ENCODE measurements around the gene LY86.

The LY86 gene

DNA sequence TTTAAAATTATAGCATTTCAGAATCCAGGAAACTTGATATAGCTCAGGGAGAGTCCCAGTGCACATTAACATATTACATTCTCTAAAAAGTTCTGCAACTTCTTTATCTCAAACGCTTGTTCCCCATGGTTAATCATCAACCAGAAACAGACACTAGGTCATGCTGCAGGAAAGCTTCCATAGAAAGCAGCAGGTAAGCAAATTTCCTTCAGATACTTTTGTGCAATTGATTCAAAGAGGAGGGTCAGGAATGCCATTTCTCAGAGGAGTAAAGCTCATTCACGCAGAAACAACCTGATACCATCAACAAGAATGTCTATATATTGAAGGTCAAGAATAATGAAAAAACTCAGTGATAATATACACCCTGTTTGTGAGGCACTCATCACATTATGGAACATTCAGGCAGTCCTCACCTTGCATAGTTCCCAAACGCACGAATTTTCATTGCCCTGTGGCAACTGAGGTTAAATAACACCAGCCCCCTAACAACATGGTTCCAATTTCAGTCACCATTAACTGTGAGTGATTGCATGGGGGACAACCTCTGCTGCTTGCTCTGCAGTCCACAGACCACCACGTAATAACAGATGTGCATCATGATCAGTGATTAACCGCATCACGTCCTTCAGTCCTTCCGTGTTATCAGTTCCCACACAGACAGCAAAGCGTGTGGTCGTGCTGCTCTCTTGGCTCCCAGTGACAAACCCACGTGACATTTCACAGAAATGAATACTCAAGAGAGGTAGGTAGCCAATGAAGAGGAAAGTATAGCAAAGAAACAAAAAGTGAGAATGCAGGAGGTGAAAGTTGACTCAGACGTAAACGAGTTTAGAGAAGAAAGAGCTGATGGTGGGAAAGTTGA is 95.7 kb downstream of the LY86 start:
- peak; percentile 87 for DNase-seq

DNA sequence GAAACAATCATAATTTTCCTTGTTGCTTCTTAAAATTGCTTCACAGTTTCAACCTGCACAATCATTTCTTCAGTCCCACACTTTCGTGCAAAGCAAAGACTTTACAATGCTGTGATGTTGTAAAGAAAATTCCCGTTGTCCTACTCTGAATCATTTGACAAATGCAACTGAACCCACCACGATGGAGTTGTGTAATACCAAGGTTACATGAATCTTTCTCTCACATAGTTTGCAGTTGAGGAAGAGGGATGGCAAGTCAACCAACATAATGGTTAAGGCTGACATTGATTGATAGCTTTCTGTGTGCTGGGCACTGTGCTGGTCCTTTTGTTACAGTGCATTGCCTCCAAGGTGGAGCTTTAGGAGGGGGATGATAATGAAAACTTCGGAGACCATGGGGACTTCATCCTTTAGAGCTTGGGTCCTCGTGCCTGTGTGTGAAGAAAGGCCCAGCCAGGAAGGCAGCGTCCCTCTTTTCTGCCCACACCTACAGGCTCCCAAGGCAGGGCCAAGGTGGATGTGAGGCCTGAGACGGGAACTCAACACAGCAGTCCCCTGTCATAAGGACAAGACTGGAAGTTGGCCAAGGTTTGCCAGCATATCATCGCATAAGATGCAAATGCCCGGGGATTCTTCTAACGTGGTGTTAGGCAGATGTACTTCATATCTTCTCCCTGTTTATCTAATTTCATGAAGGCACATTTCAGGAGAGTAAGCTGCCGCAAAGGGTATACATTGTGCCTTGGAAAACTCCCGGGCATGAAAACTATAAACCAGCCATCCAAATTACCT is 96.9 kb downstream of the LY86 start:
- DNase-seq, result peak; percentile 50

DNA sequence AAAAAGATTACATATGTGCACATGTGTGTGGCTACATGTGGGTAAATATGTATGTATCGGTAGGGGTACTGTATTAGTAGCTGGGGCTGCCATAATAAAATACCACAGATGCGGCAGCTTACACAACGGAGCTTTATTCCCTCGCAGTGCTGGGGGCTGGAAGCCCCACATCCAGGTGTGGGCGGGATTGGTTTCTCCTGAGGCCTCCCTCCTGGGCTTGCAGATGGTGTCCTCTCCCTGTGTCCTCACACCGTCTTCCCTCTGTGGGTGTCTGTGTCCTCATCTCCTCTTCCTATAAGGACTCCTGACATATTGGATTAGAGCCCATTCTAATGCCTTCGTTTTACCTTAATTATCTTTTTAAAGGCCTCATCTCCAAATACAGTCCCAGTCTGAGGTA is 97.7 kb downstream of the LY86 start:
- DNase-seq, result no peak

DNA sequence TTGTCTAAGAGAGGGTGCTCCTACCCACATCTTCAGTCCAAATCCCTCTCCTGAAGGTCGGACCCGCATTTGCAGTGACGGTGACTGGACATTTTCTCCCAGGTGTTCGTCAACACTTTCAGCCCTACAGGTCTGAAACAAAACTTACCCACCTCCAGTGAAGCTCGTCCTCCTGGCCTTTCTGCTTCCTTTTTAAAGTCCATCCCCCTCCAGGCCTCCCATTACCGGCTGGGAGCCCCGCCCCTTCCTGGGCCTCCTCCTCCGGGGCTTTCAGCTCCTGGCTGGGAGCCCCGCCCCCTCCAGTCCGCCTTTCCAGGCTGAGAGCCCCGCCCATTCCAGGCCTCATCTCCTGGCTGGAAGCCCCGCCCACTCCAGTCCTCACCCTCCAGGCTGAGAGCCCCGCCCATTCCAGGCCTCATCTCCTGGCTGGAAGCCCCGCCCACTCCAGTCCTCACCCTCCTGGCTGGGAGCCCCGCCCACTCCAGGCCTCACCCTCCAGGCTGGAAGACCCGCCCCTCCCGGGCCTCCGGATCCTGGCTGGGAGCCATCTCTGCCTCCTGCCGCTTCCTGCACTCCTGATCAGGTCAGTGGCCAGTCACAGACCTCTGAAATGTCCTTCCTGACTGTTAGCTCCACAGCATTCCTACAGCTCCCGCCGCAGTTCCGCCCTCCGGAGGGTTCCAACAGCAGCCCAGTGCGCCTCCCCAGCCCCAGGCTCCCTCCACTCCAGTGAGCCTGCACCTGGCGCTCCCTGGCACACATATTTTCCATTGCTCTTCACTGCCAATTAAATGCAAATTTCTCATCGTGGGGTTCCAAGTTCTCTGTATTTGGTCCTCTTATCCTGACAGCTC is 98.5 kb downstream of the LY86 start:
- peak; percentile 15 for DNase-seq

DNA sequence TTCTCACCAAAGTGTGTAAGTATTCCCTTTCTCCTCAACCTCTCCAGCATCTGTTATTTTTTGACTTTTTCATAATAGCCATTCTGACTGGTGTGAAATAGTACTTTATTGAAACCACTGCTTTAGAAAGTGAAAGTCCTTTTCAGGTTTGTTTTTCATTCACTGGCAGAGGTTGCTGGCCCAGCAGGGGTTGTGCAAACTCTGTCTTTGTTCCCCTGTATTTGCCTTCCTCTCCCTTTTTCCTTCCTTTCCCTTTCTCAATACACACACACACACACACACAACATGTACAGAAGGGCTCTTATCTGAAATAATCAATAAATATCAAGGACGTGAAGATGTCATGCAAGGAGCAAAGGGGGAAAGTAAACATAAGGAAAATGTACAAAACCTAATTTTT is 99.8 kb downstream of the LY86 start:
- peak; percentile 36 for DNase-seq

DNA sequence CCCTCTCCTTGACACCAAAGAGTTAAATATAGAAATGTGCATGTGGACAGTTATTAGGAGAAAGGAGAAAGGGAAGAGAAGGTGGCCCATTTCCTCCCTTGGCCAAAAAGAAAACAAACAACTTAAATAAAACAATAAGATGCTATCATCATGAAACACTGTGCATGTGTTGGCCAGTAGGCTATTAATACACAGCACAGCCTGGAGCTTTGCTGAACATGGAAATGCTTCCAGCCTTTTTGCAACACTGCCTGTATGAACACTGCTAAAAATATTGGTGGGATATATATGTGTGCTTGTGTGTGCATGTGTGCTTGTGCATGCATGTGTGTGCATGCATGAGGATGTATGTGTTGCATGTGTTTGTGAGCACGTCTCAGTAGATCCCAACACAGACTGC is 100.4 kb downstream of the LY86 start:
- DNase-seq, result no peak

DNA sequence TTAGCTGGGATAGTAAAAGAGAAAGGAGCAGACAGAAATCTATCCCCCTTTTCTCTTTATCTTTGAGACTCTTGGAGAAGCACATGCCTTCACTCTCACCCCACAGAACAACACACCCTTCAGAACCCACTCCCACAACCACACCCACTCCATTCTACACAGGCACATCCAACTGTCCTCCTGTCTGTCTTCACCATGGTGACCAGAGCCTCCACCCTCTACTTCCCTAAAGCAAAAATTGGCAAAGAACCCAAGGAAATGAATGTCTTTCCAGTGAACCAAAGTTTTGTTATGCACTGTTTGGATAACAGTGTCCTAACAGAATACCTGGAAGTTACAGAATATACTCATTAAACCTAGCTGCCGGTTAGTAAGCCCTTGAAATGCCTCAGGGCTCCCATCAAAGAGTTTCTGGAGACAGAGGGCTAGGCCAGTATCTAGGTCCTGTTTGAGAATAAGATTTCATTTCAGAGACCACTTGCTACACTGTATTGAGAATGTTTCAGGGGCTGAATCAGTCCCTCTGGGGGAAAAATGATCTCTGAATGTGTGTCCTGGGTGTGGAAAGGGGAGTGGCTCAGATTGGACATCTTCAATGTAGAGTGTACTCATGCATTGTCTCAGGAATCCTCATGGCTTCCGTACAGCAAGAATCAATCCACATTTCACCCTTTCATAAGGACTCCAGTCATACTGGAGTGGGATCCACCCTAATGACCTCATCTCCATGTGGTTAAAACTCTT is 101.1 kb downstream of the LY86 start:
- DNase-seq, result no peak

DNA sequence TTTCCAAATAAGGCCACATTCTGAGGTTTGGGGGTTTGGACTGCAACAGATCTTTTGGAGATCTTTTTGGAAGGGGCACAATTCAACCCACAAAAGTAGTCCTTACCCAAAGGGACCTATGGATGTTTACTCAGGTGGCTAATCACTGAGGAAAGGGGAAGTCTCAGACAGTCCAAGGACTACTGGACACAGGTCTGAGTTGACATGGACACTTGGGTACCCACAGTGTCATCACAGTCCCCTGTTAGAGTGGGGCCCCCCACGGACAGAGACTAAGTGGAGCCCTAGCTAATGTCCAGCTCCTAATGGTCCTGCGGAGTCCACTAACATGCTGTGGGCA is 101.6 kb downstream of the LY86 start:
- DNase-seq, result no peak

DNA sequence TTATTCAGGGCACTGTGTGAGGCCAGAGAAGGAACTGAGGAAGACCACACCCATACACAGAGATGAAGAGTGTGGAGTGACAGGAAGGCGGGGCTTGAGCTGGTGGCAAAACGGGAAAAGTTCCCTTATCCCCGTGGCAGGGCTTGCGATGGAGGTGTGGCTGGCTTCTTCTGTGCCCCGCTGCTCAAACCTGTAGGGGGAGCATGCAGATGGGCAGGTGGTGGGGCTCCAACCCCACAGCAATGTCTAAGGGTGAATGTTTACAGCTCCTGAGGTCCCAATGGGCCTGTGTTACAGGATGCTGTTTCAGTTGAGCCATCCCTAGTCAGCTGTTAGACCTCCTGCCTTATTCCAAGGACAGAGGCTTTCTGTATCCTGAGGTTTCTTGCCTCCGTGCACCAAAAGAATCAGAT is 105.9 kb downstream of the LY86 start:
- DNase-seq, result no peak

DNA sequence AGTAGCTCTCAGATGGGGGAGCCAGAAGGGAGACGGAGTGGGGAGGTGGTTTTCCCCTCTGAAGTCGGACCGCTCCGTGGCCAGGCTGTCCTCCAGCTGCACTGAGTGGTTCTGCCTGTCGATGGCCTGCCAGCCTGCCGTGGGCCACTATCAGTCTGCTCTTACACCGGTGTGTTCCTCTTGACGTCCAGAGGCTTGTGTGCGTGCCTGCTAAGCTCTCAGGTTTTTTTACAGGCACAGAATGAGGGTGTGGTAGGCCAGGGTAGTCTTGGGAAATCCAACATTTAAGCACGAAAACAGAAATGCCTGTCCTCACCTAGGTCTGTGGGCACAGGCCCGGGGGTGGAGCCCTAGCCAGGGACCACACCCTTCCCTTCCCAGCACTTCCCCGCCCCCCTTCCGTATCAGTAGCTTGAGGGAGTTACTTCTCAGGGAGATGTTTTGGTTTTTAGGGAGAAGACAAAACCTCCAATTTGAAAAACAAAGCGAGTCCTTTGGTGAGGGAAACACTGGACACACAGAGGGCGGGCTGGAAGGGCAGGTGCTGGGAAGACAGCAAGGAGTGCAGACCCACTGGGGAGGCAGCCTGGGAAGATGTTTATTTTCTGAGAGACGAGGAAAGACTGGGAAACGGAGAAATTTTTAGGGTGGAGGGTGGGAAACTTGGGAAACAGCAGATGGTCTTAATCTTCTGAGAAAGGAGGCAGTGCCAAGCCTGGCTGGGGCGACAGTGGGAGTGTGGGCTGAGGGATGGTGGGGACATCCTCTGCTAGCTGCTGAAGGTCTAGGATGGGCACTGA is 106.5 kb downstream of the LY86 start:
- no peak for DNase-seq

DNA sequence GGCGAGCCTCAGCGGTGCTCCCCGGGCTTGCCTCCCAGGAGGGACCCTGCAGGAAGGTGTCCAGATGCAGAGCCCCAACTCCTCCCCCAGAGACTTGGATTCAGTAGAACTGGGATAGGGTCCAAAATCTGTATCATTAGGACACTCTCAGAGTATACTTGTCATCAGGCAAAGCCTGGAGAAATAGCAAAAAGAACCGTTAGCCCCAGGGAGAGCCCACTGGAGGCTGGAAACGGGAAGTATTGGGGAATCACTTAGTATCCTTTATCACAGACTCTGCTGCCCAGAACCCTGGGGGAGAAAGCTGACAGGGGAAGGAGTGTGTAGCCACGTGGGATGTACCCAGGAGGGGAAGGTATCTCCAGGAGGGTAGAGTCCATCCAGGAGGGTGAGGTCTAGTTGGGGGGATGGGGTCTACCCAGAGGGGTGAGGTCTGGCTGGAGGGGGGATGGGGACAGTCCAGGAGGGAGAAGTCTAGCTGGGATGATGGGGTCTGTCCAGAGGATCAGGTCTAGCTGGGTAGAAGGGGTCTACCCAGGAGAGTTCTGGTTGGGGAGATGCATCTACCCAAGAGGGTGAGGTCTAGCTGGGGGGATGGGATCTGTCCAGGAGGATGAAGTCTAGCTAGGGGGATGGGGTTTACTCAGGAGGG is 107.2 kb downstream of the LY86 start:
- no peak for DNase-seq

DNA sequence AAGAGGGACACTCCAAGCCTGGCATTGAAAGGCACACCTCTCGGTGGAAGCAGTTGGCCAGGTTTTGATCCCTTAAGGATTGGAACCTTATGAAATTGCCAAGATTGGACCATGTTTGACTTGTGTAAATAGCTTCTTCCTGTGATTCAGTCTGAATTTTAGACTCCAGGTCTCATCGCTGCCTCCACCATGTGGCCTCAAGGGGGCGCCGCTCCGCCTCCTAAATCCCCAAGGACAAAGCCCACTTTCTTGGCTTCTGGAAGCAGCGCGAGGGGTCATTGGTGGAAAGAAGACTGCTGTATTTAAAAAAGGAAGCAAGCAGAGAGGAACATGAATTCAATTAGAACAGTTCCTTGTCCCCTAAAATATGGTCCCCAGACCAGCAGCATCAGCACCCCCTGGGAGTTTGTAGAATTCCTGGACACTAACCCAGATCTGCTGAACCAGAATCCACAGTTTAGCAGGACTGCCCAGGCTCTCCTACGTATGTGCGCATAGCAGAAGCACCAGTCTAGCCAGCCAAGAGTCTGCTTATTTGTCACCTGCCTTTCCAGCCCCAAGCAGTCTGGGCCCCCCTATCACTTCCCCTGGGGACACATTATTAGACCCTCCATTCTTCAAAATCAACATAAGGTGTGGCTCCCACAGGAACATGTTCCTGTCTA is 108.5 kb downstream of the LY86 start:
- DNase-seq, result peak; percentile 56

DNA sequence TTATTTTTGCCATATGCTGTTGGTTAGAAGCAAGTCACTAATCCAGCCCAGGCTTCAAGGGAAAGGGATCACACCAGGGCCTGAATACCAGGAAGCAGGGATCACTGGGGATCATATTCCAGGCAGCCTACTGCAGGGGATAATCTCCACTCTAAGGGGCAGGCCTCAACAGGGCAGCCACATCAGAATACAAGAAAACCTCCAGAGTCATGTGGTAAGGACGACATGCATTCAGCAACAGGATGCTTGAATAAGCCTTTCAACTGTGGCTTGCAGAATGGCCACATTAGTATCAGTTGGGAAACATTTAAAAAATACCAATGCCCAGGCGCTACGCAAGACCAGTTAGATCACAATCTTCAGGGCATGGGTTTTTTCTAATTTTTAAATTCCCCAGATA is 109.1 kb downstream of the LY86 start:
- DNase-seq, result no peak

DNA sequence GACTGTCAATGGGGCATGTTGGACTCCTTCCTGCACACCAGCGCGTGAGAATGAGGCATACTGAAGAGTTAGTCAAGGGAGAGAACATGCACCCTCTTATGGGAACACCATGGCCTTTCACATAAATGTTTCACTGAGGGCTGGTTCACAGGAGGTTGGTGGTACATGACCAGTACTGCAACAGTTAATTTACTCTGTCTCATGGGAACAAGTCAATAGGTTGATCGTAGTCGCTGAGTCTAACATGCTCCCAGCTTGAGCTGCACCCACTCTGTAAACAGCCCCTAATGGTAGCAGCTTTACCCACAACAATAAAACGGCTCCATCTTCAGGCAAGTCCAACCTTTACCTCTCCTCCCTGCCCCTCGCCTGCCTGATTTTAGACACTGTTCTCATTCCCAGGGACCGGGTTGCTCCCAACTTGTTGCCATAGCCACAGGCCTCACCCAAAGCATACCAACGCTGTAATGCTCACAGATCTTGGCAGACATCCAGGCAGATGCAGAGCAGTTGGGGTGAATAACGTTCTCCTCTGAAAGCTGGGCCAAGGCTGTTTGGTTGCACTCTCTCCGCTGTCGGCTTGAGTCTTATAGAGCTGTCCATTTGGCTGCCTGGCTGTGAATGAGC is 111.3 kb downstream of the LY86 start:
- DNase-seq, result no peak

DNA sequence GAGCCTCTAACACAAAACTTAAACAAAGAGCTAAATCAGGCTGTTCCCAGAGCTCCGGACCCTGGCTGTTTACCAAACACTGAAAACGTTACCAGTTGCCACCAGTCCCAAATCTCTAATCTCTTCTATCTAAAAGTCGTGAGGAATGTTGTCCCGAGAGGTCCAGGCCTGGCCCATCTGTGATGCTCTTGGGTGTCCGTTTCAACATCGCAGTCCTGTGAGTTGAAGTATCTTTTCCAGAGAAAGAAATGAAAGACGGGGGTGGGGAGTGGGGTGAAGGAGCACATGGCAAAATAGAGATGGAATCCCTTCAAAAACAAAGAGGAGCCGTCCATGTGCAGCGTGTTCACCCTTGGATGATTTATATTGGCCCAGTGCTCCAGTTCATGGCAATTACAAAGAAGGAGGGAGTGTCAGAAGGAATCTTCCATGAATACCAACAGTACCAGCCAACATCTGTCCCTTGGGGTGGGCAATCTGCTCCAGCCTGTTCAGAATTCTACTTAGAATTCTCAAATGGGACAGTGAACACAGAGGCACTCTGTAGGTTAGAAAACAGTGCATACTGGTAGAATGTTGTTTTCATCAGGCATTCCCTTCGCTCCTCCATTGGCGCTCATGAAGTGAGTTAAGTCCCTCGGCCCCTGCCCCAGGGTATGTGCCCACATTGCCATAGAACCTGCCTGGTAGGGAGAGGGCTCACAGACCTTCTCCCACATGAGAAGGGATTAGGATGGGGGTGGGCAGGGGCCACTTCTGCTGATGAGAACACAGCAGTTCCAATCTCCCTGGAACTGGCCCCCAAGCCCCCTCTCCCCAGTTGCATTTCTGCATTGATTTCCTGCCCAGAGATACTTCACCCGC is 112.1 kb downstream of the LY86 start:
- DNase-seq, result no peak

DNA sequence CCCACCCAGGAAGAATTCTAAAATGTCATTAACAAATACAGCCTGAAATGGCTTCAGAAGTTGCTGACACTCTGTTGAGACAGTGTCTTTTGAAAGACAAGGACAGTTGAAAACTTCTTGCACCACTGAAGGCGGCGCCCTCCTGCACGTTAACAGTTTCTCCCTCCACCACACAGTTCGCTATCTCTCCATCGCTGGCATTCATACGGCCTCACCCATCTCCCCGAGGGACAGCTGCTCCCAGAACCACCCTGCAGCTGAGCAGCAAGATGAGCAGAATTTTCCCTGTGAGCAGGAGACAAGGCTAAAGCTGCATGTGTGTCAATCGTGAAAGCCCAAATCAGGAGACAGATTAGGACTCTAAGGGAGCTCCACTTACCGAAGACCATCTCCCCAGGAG is 113.3 kb downstream of the LY86 start:
- DNase-seq, result no peak

DNA sequence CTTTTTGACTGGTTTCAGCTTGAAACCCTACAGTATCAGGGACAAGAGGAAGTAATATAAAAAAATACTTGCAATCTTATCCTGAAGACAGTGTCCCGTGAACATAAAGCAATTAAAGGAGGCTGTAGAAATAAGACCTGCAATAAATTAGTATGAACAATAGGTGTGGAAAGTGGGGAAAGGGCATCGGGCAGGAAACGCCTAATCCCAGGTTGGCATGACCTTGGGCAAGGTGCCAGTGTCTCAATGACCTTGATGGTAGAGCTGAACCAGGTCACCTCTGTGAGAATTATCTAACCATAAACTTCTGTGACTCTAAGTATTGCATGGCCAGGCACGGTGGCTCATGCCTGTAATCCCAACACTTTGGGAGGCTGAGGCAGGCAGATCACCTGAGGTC is 115.2 kb downstream of the LY86 start:
- no peak for DNase-seq
